GM18498 (cell line): ENCODE data around the gene MYOF.
"Not testable (repeated sequence)": the region's sequence is repeated elsewhere in the genome, so short reads cannot be mapped to it uniquely, and the experiment has no call there.

Source experiments
- ATAC-seq: cut with Tn5 transposase; IDR thresholded peaks from one replicate; pipeline ENCODE4 v1.9.1; 2021; ENCODE audit warnings: mild to moderate bottlenecking, moderate library complexity; ENCODE audit not compliant: unreplicated experiment

Gene MYOF

GRCh38 chr10:93392121-93392520 lies 90.0 kb downstream of the MYOF start:
- no peak for ATAC-seq

GRCh38 chr10:93390306-93391090 lies 91.6 kb downstream of the MYOF start:
- no peak for ATAC-seq

- ATAC-seq = no peak
Observed at GRCh38 chr10:93386631-93387369, 95.3 kb downstream of the MYOF start.

- ATAC-seq = no peak
Observed at GRCh38 chr10:93385345-93385744, 96.8 kb downstream of the MYOF start.

- no peak for ATAC-seq
Observed at GRCh38 chr10:93384006-93384405, 98.1 kb downstream of the MYOF start.

- ATAC-seq = no peak
Observed at GRCh38 chr10:93383562-93383981, 98.6 kb downstream of the MYOF start.

- no peak for ATAC-seq
Observed at GRCh38 chr10:93379731-93380575, 102.2 kb downstream of the MYOF start.

- no peak for ATAC-seq
Observed at GRCh38 chr10:93378997-93379730, 103.0 kb downstream of the MYOF start.

GRCh38 chr10:93378039-93378438 lies 104.1 kb downstream of the MYOF start:
- ATAC-seq = no peak

GRCh38 chr10:93376372-93377293 lies 105.5 kb downstream of the MYOF start:
- no peak for ATAC-seq

GRCh38 chr10:93370961-93371360 lies 111.2 kb downstream of the MYOF start:
- ATAC-seq = no peak

- ATAC-seq = no peak
Observed at GRCh38 chr10:93369588-93370164, 112.5 kb downstream of the MYOF start.

GRCh38 chr10:93368210-93368609 lies 113.9 kb downstream of the MYOF start:
- no peak for ATAC-seq

- no peak for ATAC-seq
Observed at GRCh38 chr10:93367664-93368063, 114.5 kb downstream of the MYOF start.

GRCh38 chr10:93364966-93365365 lies 117.2 kb downstream of the MYOF start:
- ATAC-seq = no peak

- ATAC-seq = no peak
Observed at GRCh38 chr10:93363891-93364648, 118.1 kb downstream of the MYOF start.

GRCh38 chr10:93358398-93358797 lies 123.7 kb downstream of the MYOF start:
- not testable (repeated sequence) for ATAC-seq

- no peak for ATAC-seq
Observed at GRCh38 chr10:93357680-93358079, 124.5 kb downstream of the MYOF start.

- no peak for ATAC-seq
Observed at GRCh38 chr10:93356516-93356915, 125.6 kb downstream of the MYOF start.
